GM12873 (cell line): ENCODE measurements around the gene UQCRC1.

Experiments used
- TF ChIP-seq, protein P1 (sequence below): IDR thresholded peaks from 2 replicates; pipeline ENCODE4 v1.5.1; 2012; ENCODE audit warnings: low read depth, mild to moderate bottlenecking, moderate library complexity, low read length, control low read depth; ENCODE audit not compliant: insufficient read depth; ENCODE audit errors: missing control alignments

UQCRC1 gene

DNA sequence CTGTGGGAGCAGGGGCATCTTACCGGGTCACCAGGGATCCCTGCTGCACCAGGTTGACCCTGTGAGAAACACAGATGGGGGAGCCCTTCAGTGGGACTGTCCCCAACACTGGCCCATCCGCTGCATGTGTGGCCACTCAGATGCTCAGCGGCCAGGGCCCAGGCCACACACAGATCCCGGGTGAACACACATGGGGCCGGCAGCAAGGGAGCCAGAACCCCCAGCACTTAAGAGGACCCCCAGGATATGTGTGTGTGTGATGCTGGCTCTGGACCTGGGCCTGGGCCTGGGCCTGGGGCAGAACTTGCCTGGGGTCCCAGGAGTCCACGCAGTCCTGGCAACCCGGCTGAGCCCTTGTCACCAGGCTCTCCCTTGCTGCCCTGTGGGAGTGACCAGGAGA lies 41.0 kb downstream of the UQCRC1 start:
- TF ChIP-seq, protein P1, sequence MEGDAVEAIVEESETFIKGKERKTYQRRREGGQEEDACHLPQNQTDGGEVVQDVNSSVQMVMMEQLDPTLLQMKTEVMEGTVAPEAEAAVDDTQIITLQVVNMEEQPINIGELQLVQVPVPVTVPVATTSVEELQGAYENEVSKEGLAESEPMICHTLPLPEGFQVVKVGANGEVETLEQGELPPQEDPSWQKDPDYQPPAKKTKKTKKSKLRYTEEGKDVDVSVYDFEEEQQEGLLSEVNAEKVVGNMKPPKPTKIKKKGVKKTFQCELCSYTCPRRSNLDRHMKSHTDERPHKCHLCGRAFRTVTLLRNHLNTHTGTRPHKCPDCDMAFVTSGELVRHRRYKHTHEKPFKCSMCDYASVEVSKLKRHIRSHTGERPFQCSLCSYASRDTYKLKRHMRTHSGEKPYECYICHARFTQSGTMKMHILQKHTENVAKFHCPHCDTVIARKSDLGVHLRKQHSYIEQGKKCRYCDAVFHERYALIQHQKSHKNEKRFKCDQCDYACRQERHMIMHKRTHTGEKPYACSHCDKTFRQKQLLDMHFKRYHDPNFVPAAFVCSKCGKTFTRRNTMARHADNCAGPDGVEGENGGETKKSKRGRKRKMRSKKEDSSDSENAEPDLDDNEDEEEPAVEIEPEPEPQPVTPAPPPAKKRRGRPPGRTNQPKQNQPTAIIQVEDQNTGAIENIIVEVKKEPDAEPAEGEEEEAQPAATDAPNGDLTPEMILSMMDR = no peak

DNA sequence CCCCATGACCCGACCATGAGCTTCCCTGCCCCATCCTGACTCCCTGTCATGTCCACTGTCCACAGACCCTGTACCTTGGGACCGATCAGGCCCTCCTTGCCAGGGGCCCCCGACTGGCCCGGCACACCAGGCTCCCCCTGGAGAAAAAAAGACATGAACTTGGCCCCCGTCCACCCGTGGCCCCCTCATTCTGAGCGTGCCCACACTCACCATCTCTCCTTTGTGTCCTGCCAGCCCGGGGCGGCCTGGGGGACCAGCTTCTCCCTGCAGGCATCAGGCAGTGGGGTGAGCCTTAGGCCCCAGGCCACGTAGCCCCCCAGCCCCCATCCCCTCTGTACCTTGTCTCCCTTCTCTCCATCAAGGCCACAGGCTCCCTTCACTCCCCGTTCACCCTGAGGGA lies 41.9 kb downstream of the UQCRC1 start:
- TF ChIP-seq, protein P1 = no peak

DNA sequence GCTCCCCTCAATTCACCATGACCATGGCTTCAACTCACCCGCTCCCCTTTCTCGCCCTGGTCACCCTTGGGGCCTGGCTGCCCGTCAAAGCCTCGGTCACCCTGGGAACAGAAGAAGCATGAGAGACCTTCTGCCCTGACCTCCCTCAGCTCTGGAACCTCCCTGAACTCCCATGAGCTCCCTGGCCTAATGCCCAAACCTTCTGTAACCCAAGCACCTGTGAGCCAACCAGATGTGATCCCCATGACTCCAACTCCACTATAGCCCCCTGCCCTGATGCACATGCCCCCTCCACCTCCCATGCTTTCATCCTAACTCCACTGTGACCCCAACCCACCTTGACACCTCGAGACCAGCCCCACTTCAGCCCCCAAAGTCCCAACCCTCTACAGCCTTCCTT lies 42.4 kb downstream of the UQCRC1 start:
- TF ChIP-seq, protein P1 = no peak

DNA sequence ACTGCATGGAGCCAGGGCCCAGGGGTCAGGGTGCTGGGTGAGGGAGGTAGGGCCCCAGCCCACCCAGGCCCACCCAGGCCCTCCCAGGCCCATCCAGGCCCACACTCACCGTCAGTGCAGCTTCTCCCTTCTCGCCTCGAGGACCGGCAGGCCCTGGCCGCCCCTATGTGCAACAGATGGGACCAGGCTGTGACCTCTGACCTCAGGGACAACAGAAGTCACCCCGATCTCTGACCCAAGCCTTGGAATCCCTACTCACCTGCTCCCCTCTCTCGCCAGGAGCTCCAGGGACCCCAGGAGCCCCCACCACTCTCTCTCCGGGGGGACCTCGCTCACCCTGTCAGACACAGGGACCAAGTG lies 43.1 kb downstream of the UQCRC1 start:
- TF ChIP-seq, protein P1 = no peak

DNA sequence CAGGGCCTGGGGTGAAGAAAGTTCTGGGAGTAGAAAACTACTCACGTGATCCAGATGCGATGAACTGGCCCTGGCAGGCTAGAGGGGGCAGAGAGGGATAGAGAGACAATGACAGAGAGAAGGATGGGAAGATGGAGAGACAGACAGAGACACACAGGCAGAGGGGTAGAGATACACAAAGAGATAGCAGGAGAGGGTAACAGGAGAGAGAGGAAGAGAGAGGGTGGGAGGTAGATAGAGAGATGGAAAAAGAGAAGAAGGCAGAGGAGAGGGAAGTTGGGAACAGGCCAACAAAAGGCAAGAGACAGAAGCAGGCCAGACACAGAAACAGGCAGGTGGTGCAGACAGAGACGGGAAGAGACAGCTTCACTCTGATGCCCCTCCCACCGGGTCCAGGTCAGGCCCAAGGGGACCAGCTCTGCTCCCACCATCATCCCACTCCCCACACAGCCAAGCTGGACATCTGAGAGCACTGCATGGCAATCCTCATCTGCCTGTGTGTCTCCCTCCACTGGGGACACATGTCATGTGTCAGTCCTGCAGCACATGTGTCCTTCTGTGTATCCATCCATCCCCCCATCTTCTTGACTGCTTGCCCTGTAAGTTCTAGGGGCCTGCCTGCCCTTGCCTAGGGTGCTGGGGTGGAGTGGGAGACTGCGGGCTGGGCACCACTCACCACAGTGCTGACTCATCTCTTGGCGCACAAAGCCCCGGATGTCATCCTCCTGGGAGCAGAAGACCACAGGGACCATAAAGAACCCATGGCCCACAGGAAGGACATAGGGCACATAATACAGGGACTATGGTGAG lies 43.6 kb downstream of the UQCRC1 start:
- TF ChIP-seq, protein P1 = no peak

DNA sequence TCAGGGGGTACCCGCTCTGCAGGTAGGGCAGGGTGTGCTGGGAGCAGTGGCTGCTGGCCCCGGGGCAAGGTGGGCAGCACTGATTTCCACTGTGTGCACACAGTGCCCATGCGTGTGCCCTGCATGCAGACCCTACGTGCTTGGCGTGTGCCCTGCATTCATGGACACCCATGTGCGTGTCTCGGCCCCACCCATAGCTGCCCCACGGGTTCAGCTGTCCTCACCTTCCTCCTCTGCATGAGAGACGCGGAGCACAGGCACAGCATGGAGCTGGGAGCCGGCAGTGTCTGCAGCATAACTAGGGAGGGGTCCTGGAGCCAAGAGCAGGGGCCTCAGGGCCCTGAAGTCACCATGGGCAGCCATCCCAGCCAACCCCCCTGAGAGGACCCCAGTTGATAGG lies 44.3 kb downstream of the UQCRC1 start:
- TF ChIP-seq, protein P1 = no peak

DNA sequence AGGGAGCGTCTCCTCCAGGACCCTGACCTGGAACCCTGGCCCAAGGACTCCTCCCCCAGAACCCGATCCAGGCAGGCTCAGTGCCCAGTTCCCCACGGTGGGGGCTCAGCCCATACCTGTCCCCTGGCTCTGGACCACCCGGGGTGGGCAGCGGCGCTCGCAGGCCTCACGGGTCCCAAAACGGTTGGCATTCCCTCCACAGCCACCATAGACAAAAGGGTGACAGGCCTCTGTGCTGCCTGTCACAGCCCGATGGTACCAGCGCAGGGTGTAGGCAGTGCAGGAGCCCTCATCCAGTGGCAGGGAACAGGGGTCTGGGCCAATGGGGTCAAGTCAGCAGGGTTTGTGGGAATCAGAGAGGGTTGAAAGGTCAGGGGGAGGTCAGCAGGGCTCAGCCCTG lies 44.8 kb downstream of the UQCRC1 start:
- TF ChIP-seq, protein P1 = no peak
